Osteocyte (in vitro differentiated cells): ENCODE data around the gene ITPRIP. TPM values are rescaled to one million over a fixed set of nuclear protein-coding genes. Genes with fewer than 3 reads are reported as not detected.

Source experiments
- DNase-seq: peaks from one replicate; pipeline ENCODE4 v3.0.0; 2021; ENCODE audit warnings: mixed read lengths; ENCODE audit not compliant: unreplicated experiment; ENCODE audit errors: extremely low spot score
- H3K27ac Mint-ChIP-seq: one replicate; pipeline ENCODE4 v1.8.0; 2021; ENCODE audit warnings: mild to moderate bottlenecking, mixed read lengths; ENCODE audit not compliant: unreplicated experiment
- H3K27me3 Mint-ChIP-seq: one replicate; pipeline ENCODE4 v1.8.0; 2021; ENCODE audit warnings: mixed read lengths; ENCODE audit not compliant: unreplicated experiment
- H3K36me3 Mint-ChIP-seq: one replicate; pipeline ENCODE4 v1.8.0; 2021; ENCODE audit warnings: mixed read lengths; ENCODE audit not compliant: unreplicated experiment
- H3K4me1 Mint-ChIP-seq: one replicate; pipeline ENCODE4 v1.8.0; 2021; ENCODE audit warnings: mixed read lengths; ENCODE audit not compliant: unreplicated experiment
- H3K4me3 Mint-ChIP-seq: one replicate; pipeline ENCODE4 v1.8.0; 2021; ENCODE audit warnings: mild to moderate bottlenecking, moderate library complexity, mixed read lengths; ENCODE audit not compliant: unreplicated experiment
- H3K9me3 Mint-ChIP-seq: one replicate; pipeline ENCODE4 v1.8.0; 2021; ENCODE audit warnings: mixed read lengths; ENCODE audit not compliant: unreplicated experiment
- total RNA-seq: library from RNA; stranded (reverse); gene quantifications from 2 replicates; pipeline ENCODE4 v1.2.1, GENCODE V29; 2021
- TF ChIP-seq, protein P1 (sequence below): fragments of 200-600 bp; sonication (generic); IDR thresholded peaks from 2 replicates; pipeline ENCODE4 v1.5.0; 2021; ENCODE audit warnings: antibody characterized with exemption, mild to moderate bottlenecking, moderate library complexity

Gene ITPRIP
- total RNA-seq, 1 donor from 2014 or later, result 17.5 TPM

GRCh38 chr10:104279550-104280259, 58.6 kb downstream of the ITPRIP start:
- no peaks in the 10 kb centered on the region for H3K4me1 Mint-ChIP-seq
- no peaks in the 10 kb centered on the region for H3K36me3 Mint-ChIP-seq
- no peak for DNase-seq
- H3K9me3 Mint-ChIP-seq, result no peaks in the 10 kb centered on the region
- no peak overlapping the region for H3K27ac Mint-ChIP-seq
- no peak overlapping the region for H3K4me3 Mint-ChIP-seq
- TF ChIP-seq, protein P1, sequence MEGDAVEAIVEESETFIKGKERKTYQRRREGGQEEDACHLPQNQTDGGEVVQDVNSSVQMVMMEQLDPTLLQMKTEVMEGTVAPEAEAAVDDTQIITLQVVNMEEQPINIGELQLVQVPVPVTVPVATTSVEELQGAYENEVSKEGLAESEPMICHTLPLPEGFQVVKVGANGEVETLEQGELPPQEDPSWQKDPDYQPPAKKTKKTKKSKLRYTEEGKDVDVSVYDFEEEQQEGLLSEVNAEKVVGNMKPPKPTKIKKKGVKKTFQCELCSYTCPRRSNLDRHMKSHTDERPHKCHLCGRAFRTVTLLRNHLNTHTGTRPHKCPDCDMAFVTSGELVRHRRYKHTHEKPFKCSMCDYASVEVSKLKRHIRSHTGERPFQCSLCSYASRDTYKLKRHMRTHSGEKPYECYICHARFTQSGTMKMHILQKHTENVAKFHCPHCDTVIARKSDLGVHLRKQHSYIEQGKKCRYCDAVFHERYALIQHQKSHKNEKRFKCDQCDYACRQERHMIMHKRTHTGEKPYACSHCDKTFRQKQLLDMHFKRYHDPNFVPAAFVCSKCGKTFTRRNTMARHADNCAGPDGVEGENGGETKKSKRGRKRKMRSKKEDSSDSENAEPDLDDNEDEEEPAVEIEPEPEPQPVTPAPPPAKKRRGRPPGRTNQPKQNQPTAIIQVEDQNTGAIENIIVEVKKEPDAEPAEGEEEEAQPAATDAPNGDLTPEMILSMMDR, result no peak
- peaks cover 64% of the 10 kb centered on the region for H3K27me3 Mint-ChIP-seq

- TF ChIP-seq, protein P1, result no peak
- Mint-ChIP-seq H3K9me3 (no peaks in the 10 kb centered on the region), H3K27ac (no peak overlapping the region), H3K4me3 (no peak overlapping the region), H3K27me3 (peaks cover 50% of the 10 kb centered on the region), H3K4me1 (no peaks in the 10 kb centered on the region), H3K36me3 (no peaks in the 10 kb centered on the region)
- DNase-seq, result no peak
These were observed 60.5 kb downstream of the ITPRIP start for GRCh38 chr10:104277785-104278184.

DNA sequence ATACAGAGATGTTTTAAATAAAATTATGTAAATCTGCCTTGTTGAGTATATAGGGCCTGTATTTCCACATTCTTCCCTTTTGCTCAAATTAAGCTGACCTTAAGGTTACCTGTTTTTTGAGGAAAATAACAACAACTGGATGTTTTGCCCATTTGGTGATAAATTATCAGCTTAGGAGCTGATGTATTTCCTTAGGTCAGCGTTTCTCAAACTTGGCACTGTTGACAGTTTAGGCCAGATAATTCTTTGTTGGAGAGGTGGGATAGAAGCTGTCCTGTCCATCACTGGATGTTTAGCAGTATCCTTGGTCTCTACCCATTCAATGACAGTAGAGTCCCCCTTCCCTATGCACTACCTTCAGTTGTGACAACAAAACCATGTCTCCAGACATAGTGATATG, 62.1 kb downstream of the ITPRIP start:
- TF ChIP-seq, protein P1, result no peak
- H3K36me3 Mint-ChIP-seq, result no peaks in the 10 kb centered on the region
- no peaks in the 10 kb centered on the region for H3K4me1 Mint-ChIP-seq
- H3K27me3 Mint-ChIP-seq, result peaks cover 36% of the 10 kb centered on the region
- H3K9me3 Mint-ChIP-seq, result no peaks in the 10 kb centered on the region
- no peak overlapping the region for H3K27ac Mint-ChIP-seq
- H3K4me3 Mint-ChIP-seq, result no peak overlapping the region
- no peak for DNase-seq

DNA sequence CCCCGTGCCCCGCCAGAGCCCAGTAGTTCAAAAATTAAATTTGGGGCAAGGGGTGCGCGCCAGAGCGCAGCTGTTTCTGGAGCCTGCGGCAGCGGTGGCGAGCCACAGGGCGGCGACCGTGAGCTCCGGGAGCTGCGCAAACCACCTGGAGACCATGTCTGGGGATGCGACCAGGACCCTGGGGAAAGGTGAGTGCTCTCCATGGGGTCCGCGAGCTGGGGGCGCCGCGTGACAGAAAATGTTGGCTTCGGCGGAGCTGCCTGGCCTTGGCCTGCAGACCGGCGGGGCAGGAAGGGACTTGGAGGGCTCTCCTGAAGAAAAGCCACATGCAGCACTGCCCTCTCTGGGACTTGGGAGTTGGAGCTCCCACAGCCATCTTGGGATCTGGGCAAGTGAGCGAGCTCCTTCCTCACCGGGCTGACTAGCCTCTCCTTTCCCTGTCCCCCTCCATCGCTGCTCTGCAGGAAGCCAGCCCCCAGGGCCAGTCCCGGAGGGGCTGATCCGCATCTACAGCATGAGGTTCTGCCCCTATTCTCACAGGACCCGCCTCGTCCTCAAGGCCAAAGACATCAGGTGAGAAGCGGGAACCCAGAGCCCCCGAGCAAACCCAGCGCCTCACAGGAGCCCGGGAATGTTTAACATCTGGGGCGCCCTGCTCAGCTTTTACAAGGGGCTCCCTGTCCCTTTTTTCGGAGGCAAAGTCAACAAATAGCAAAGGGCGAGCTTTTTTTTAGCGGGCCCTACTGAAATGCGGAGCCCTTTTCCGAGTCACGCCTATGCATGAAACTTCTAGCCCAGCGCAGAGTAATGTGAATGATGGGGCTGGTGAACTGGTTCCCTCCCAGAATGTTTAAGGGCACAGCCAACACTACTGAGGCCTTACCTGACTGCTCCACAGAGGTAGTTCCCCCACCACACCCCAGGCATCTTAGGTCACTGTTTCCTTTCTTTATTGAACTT, 63.2 kb downstream of the ITPRIP start:
- no peaks in the 10 kb centered on the region for H3K36me3 Mint-ChIP-seq
- TF ChIP-seq, protein P1, result peak; percentile 67
- no peaks in the 10 kb centered on the region for H3K9me3 Mint-ChIP-seq
- H3K27ac Mint-ChIP-seq, result no peak overlapping the region
- peaks cover 31% of the 10 kb centered on the region for H3K27me3 Mint-ChIP-seq
- no peak overlapping the region for H3K4me3 Mint-ChIP-seq
- no peak for DNase-seq
- H3K4me1 Mint-ChIP-seq, result no peaks in the 10 kb centered on the region
